ENCODE measurements around the gene ST6GALNAC4. TPM values are rescaled to one million over a fixed set of nuclear protein-coding genes. Genes with fewer than 3 reads are reported as not detected.
A peak's percentile ranks its signal among the peaks of the same experiment; 100 is the strongest.

Gene ST6GALNAC4
- total and polyA plus RNA-seq, 9 of the 15 experiments (the other 6 are each of a cell fraction or from before 2014, with no cell fraction given): 2.6 to 43.1 (median 15.4) TPM

GRCh38 chr9:127918183-127919107 is 1.6 kb upstream of the ST6GALNAC4 start (continued):
- TF ChIP-seq, protein P1, sequence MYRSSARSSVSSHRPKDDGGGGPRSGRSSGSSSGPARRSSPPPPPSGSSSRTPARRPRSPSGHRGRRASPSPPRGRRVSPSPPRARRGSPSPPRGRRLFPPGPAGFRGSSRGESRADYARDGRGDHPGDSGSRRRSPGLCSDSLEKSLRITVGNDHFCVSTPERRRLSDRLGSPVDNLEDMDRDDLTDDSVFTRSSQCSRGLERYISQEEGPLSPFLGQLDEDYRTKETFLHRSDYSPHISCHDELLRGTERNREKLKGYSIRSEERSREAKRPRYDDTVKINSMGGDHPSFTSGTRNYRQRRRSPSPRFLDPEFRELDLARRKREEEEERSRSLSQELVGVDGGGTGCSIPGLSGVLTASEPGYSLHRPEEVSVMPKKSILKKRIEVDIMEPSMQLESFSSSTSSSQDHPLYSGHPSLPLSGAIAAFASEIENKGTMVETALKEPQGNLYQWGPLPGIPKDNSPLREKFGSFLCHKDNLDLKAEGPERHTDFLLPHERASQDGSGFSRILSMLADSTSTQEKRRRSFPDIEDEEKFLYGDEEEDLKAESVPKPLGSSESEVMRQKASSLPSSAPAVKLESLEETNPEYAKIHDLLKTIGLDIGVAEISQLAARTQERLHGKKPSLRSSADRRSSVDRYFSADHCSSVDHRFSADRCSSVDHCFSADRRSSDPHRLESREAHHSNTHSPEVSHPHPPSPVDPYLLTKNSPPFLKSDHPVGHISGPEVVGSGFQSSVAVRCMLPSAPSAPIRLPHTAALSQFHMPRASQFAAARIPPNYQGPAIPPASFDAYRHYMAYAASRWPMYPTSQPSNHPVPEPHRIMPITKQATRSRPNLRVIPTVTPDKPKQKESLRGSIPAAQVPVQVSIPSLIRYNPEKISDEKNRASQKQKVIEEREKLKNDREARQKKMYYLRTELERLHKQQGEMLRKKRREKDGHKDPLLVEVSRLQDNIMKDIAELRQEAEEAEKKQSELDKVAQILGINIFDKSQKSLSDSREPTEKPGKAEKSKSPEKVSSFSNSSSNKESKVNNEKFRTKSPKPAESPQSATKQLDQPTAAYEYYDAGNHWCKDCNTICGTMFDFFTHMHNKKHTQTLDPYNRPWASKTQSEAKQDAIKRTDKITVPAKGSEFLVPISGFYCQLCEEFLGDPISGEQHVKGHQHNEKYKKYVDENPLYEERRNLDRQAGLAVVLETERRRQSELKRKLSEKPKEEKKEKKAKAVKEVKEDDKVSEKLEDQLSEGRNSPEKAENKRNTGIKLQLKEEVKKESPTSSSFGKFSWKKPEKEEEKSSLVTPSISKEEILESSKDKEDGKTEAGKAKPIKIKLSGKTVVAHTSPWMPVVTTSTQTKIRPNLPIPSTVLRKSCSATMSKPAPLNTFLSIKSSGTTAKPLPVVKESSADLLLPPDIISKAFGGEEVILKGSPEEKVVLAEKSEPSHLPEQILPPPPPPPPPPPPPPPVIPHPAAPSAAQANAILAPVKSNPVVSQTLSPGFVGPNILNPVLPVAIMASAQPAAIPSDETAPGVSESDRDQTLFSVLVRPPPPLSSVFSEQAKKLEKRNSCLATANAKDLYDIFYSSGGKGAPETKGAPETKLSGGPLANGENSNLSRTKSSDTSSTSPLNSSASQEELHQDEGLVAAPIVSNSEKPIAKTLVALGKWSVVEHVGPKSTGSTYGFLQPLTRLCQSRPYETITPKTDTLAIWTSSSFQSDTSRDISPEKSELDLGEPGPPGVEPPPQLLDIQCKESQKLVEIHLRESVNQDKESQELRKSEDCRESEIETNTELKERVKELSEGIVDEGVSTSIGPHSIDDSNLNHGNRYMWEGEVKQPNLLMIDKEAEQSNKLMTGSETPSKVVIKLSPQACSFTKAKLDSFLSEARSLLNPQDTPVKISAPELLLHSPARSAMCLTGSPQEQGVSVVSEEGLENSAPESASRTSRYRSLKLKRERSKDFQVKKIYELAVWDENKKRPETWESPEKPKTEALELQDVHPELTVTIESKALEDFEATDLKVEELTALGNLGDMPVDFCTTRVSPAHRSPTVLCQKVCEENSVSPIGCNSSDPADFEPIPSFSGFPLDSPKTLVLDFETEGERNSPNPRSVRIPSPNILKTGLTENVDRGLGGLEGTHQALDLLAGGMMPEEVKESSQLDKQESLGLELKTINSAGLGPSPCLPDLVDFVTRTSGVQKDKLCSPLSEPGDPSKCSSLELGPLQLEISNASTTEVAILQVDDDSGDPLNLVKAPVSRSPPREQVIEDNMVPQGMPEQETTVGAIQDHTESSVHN (IDR thresholded peaks at IDR 0.05; ENCODE audit: borderline replicate concordance in 1 of 2, low read depth in 1 of 2): no peak
- 0 out of 2 replicates have a peak, but pooled peaks have one; percentile 44 for TF ChIP-seq MTA3 (IDR thresholded peaks at IDR 0.05; ENCODE audit: borderline replicate concordance)
- no peak for TF ChIP-seq ELF2 (CRISPR knock-in tag; IDR thresholded peaks at IDR 0.05)
- TF ChIP-seq CTBP1 (IDR thresholded peaks at IDR 0.05; ENCODE audit: borderline replicate concordance): peak; percentile 36; the same call in 1 of the 2 replicates
- TF ChIP-seq ZKSCAN3 (CRISPR knock-in tag; IDR thresholded peaks at IDR 0.05): peak; percentile 60; the same call in 1 of the 2 replicates
- TF ChIP-seq XRCC3 (IDR thresholded peaks at IDR 0.05): no peak
- TF ChIP-seq, protein P2, sequence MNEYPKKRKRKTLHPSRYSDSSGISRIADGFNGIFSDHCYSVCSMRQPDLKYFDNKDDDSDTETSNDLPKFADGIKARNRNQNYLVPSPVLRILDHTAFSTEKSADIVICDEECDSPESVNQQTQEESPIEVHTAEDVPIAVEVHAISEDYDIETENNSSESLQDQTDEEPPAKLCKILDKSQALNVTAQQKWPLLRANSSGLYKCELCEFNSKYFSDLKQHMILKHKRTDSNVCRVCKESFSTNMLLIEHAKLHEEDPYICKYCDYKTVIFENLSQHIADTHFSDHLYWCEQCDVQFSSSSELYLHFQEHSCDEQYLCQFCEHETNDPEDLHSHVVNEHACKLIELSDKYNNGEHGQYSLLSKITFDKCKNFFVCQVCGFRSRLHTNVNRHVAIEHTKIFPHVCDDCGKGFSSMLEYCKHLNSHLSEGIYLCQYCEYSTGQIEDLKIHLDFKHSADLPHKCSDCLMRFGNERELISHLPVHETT (CRISPR knock-in tag; conservative IDR thresholded peaks at IDR 0.05 in 1 of 2, IDR thresholded peaks at IDR 0.05 in 1 of 2): no peak
- TF ChIP-seq GATA2 (CRISPR knock-in tag; IDR thresholded peaks at IDR 0.05): peak; percentile 32; the same call in 1 of the 2 replicates
- TF ChIP-seq DPF2 (IDR thresholded peaks at IDR 0.05): no peak
- no peak for TF ChIP-seq SPI1 (IDR thresholded peaks at IDR 0.05; ENCODE audit: borderline replicate concordance, low read depth, low read length)
- TF ChIP-seq NFIC (IDR thresholded peaks at IDR 0.05): peak; percentile 57
- TF ChIP-seq HMG20A (CRISPR knock-in tag; conservative IDR thresholded peaks at IDR 0.05): no peak
- TF ChIP-seq, protein P3, sequence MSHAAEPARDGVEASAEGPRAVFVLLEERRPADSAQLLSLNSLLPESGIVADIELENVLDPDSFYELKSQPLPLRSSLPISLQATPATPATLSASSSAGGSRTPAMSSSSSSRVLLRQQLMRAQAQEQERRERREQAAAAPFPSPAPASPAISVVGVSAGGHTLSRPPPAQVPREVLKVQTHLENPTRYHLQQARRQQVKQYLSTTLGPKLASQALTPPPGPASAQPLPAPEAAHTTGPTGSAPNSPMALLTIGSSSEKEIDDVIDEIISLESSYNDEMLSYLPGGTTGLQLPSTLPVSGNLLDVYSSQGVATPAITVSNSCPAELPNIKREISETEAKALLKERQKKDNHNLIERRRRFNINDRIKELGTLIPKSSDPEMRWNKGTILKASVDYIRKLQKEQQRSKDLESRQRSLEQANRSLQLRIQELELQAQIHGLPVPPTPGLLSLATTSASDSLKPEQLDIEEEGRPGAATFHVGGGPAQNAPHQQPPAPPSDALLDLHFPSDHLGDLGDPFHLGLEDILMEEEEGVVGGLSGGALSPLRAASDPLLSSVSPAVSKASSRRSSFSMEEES (CRISPR knock-in tag; IDR thresholded peaks at IDR 0.05): no peak
- no peak for TF ChIP-seq ZKSCAN1 (IDR thresholded peaks at IDR 0.05; ENCODE audit: low read depth, low read length)
- TF ChIP-seq LARP7 (IDR thresholded peaks at IDR 0.05): no peak
- peak; percentile 51; the same call in 1 of the 2 replicates for TF ChIP-seq ELF1 (tag; IDR thresholded peaks at IDR 0.05)
